T-helper 1 cell (primary cell): ENCODE data around the gene ANGPTL1.
"Not testable (repeated sequence)": the region's sequence is repeated elsewhere in the genome, so short reads cannot be mapped to it uniquely, and the experiment has no call there.

Source experiments
- DNase-seq, 5 donors: peaks; one replicate each; pipeline ENCODE4 v3.0.0-alpha.2; 2012 to 2020

The ANGPTL1 gene

GRCh38 chr1:178867670-178868069, 3.2 kb downstream of the ANGPTL1 start:
- DNase-seq = no peak

- peak in 1 of 5 donors; percentile 10 for DNase-seq
These were observed 6.6 kb downstream of the ANGPTL1 start for GRCh38 chr1:178864326-178864725.

GRCh38 chr1:178862864-178863263, 8.0 kb downstream of the ANGPTL1 start:
- DNase-seq = no peak

GRCh38 chr1:178862416-178862815, 8.5 kb downstream of the ANGPTL1 start:
- no peak for DNase-seq

- no peak for DNase-seq
These were observed 13.8 kb downstream of the ANGPTL1 start for GRCh38 chr1:178857126-178857525.

- DNase-seq = no peak
These were observed 21.0 kb downstream of the ANGPTL1 start for GRCh38 chr1:178849918-178850317.

GRCh38 chr1:178847919-178848318, 23.0 kb downstream of the ANGPTL1 start:
- not testable (repeated sequence) for DNase-seq

GRCh38 chr1:178847396-178847849, 23.5 kb downstream of the ANGPTL1 start:
- DNase-seq = no peak

GRCh38 chr1:178846306-178846705, 24.6 kb downstream of the ANGPTL1 start:
- DNase-seq = no peak

GRCh38 chr1:178844436-178844835, 26.4 kb downstream of the ANGPTL1 start:
- DNase-seq = no peak

GRCh38 chr1:178825167-178825566, 45.7 kb downstream of the ANGPTL1 start:
- no peak for DNase-seq

GRCh38 chr1:178821134-178821866, 49.6 kb downstream of the ANGPTL1 start:
- peak in 1 of 5 donors; percentile 2 for DNase-seq

- no peak for DNase-seq
These were observed 51.8 kb downstream of the ANGPTL1 start for GRCh38 chr1:178819123-178819522.

- no peak for DNase-seq
These were observed 52.5 kb downstream of the ANGPTL1 start for GRCh38 chr1:178818416-178818815.

GRCh38 chr1:178810585-178810984, 60.3 kb downstream of the ANGPTL1 start:
- DNase-seq = no peak

GRCh38 chr1:178808529-178808928, 62.3 kb downstream of the ANGPTL1 start:
- no peak for DNase-seq

GRCh38 chr1:178806665-178807300, 64.1 kb downstream of the ANGPTL1 start:
- DNase-seq = no peak

- DNase-seq = no peak
These were observed 68.0 kb downstream of the ANGPTL1 start for GRCh38 chr1:178802873-178803272.
